ENCODE results near the gene R3HDM4.
"Not testable (repeated sequence)": the region's sequence is repeated elsewhere in the genome, so short reads cannot be mapped to it uniquely, and the experiment has no call there.

Gene R3HDM4

DNA sequence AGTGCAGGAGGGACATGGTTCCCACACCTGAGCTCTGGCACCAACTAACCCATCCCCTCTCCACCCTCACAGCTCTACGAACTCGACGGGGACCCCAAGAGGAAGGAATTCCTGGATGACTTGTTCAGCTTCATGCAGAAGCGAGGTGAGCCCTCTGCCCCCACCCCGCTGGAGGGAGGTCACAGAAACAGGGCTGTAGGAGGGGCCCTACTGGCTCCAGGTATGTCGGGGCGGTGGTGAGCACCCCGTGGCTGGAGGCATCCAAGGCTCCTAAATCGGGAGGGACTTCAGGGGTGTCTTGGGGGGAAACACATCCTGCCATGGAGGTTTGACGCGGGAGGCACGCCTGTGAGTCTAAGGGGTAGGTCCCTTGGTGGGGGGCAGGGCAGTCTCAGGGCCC, 47.0 kb upstream of the R3HDM4 start:
- Histone ChIP-seq H3K9ac (ENCODE audit: low read depth, low read length, poor library complexity, severe bottlenecking) (no peak overlapping the region), H3F3A (ENCODE audit: low read depth) (no peaks in the 10 kb centered on the region), H3K36me3 (ENCODE audit: insufficient read depth, low read length) (peaks cover 24% of the 10 kb centered on the region; the same call in 1 of the 2 replicates), H3K9me2 (replicated peaks; ENCODE audit: low read depth, low read length) (no peaks in the 10 kb centered on the region), H2AFZ (ENCODE audit: low read length) (no peak overlapping the region), H3K79me2 (ENCODE audit: insufficient read depth, low read length) (peaks cover 5% of the 10 kb centered on the region; the same call in 1 of the 2 replicates), H3K4me2 (ENCODE audit: low read depth, low read length, poor library complexity, severe bottlenecking) (no peak overlapping the region), H3K4me1 (ENCODE audit: insufficient read depth, low read length, poor library complexity, severe bottlenecking) (no peaks in the 10 kb centered on the region), H4K20me1 (ENCODE audit: insufficient read depth, low read length, poor library complexity, severe bottlenecking) (no peaks in the 10 kb centered on the region), H3K27me3 (ENCODE audit: insufficient read depth, low read length, poor library complexity, severe bottlenecking) (no peaks in the 10 kb centered on the region), H3K4me3 (ENCODE audit: low read length, poor library complexity, severe bottlenecking) (no peak overlapping the region), H3K9me3 (ENCODE audit: insufficient read depth, low read depth, low read length) (no peaks in the 10 kb centered on the region)
- no peak for TF ChIP-seq EZH2phosphoT487 (IDR thresholded peaks at IDR 0.05; ENCODE audit: borderline replicate concordance)
- TF ChIP-seq, protein P1, sequence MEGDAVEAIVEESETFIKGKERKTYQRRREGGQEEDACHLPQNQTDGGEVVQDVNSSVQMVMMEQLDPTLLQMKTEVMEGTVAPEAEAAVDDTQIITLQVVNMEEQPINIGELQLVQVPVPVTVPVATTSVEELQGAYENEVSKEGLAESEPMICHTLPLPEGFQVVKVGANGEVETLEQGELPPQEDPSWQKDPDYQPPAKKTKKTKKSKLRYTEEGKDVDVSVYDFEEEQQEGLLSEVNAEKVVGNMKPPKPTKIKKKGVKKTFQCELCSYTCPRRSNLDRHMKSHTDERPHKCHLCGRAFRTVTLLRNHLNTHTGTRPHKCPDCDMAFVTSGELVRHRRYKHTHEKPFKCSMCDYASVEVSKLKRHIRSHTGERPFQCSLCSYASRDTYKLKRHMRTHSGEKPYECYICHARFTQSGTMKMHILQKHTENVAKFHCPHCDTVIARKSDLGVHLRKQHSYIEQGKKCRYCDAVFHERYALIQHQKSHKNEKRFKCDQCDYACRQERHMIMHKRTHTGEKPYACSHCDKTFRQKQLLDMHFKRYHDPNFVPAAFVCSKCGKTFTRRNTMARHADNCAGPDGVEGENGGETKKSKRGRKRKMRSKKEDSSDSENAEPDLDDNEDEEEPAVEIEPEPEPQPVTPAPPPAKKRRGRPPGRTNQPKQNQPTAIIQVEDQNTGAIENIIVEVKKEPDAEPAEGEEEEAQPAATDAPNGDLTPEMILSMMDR (conservative IDR thresholded peaks at IDR 0.05; ENCODE audit: low read length) = no peak

DNA sequence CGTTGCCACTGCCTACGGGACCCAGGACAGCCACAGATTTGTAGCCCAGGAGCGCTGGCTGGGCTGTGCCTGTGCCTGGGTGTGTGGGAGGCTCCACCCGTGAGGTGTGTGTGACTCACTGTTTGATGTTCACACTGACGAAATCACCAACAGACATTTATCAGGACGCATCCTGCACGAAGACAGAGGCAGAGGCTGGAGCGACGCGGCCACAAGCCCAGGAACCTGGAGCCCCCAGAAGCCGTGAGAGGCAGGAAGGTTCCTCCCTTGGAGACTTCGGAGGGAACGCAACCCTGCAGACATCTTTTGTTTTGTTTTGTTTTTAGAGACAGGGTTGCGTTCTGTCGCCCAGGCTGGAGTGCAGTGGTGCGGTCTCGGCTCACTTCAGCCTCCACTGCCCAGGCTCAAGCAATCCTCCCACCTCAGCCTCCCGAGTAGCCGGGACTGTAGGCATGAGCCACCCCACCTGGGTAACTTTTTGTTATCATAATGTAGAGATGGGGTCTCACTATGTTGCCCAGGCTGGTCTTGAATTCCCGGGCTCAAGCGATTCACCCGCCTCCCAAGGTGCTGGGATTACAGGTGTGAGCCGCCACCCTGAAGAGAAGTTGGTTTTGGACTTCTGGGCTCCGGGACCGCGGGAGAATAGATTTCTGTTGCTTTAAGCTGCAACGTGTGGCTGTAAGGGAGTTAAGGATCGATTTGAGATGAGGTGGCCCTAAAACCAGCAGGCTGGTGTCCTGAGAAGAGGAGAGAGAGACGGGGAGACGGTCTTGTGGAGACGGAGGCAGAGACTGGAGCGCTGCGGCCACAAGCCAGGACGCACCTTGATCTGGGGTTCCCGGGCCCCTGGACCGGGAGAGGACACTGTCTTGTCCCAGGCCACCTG, 46.2 kb upstream of the R3HDM4 start:
- Histone ChIP-seq H3K4me2 (ENCODE audit: low read depth, low read length, poor library complexity, severe bottlenecking) (no peak overlapping the region), H3K9me3 (ENCODE audit: insufficient read depth, low read depth, low read length) (no peaks in the 10 kb centered on the region), H3K27me3 (ENCODE audit: insufficient read depth, low read length, poor library complexity, severe bottlenecking) (no peaks in the 10 kb centered on the region), H3K9me2 (replicated peaks; ENCODE audit: low read depth, low read length) (no peaks in the 10 kb centered on the region), H3K4me1 (ENCODE audit: insufficient read depth, low read length, poor library complexity, severe bottlenecking) (no peaks in the 10 kb centered on the region), H2AFZ (ENCODE audit: low read length) (no peak overlapping the region), H3K9ac (ENCODE audit: low read depth, low read length, poor library complexity, severe bottlenecking) (no peak overlapping the region), H4K20me1 (ENCODE audit: insufficient read depth, low read length, poor library complexity, severe bottlenecking) (no peaks in the 10 kb centered on the region), H3K4me3 (ENCODE audit: low read length, poor library complexity, severe bottlenecking) (no peak overlapping the region), H3K36me3 (ENCODE audit: insufficient read depth, low read length) (peaks cover 16% of the 10 kb centered on the region; the same call in 1 of the 2 replicates), H3K79me2 (ENCODE audit: insufficient read depth, low read length) (peaks cover 10% of the 10 kb centered on the region; the same call in 1 of the 2 replicates), H3F3A (ENCODE audit: low read depth) (no peaks in the 10 kb centered on the region)
- TF ChIP-seq, protein P1 (conservative IDR thresholded peaks at IDR 0.05; ENCODE audit: low read length) = no peak
- no peak for TF ChIP-seq EZH2phosphoT487 (IDR thresholded peaks at IDR 0.05; ENCODE audit: borderline replicate concordance)

DNA sequence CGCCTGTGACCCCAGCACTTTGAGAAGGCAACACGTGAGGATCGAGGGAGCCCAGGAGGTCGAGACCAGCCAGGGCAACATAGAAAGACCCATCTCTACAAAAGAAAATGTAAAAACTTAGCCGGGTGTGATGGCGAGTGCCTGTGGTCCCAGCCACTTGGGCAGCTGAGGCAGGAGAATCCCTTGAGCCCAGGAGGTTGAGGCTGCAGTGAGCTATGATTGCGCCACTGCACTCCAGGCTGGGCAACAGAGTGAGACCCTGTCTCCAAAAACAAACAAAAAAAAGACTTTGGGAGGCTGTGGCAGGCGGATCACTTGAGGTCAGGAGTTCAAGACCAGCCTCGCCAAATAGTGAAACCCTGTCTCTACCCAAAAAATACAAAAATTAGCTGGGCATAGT, 44.6 kb upstream of the R3HDM4 start:
- not testable (repeated sequence) for H3K4me1 ChIP-seq (ENCODE audit: insufficient read depth, low read length, poor library complexity, severe bottlenecking); H2AFZ ChIP-seq (ENCODE audit: low read length); H3K4me3 ChIP-seq (ENCODE audit: low read length, poor library complexity, severe bottlenecking)

More for the DNA sequence above, 44.6 kb upstream of the R3HDM4 start:
- not testable (repeated sequence) for H3K9me2 ChIP-seq (replicated peaks; ENCODE audit: low read depth, low read length); H3K36me3 ChIP-seq (ENCODE audit: insufficient read depth, low read length); H3K9me3 ChIP-seq (ENCODE audit: insufficient read depth, low read depth, low read length); H3K4me2 ChIP-seq (ENCODE audit: low read depth, low read length, poor library complexity, severe bottlenecking); H3F3A ChIP-seq (ENCODE audit: low read depth); H4K20me1 ChIP-seq (ENCODE audit: insufficient read depth, low read length, poor library complexity, severe bottlenecking); H3K27me3 ChIP-seq (ENCODE audit: insufficient read depth, low read length, poor library complexity, severe bottlenecking); H3K9ac ChIP-seq (ENCODE audit: low read depth, low read length, poor library complexity, severe bottlenecking)
- peaks cover 23% of the 10 kb centered on the region; the same call in 1 of the 2 replicates for H3K79me2 ChIP-seq (ENCODE audit: insufficient read depth, low read length)

All from Loucy (cell line).